IPS-15b (cell line): ENCODE data around the gene CAPN10.
A peak's percentile ranks its signal among the peaks of the same experiment; 100 is the strongest.
"Not testable (repeated sequence)": the region's sequence is repeated elsewhere in the genome, so short reads cannot be mapped to it uniquely, and the experiment has no call there.

ENCODE experiments used
- H3K27me3 ChIP-seq: one replicate; pipeline ENCODE4 v1.6.1; 2013; ENCODE audit warnings: low read length; ENCODE audit not compliant: control insufficient read depth, insufficient read depth
- H3K36me3 ChIP-seq: one replicate; pipeline ENCODE4 v1.6.1; 2013; ENCODE audit warnings: low read length; ENCODE audit not compliant: control insufficient read depth, insufficient read depth
- H3K4me1 ChIP-seq: one replicate; pipeline ENCODE4 v1.6.1; 2013; ENCODE audit warnings: mild to moderate bottlenecking, low read length; ENCODE audit not compliant: control insufficient read depth, insufficient read depth
- H3K4me3 ChIP-seq: one replicate; pipeline ENCODE4 v1.5.1; 2013; ENCODE audit warnings: low read depth, low read length
- H3K9ac ChIP-seq: one replicate; pipeline ENCODE4 v1.6.1; 2013; ENCODE audit warnings: low read depth, mild to moderate bottlenecking, low read length
- H3K9me3 ChIP-seq: one replicate; pipeline ENCODE4 v1.6.1; 2013; ENCODE audit warnings: mild to moderate bottlenecking, low read length; ENCODE audit not compliant: control insufficient read depth, insufficient read depth

The CAPN10 gene

GRCh38 chr2:240557101-240557751 is 29.3 kb upstream of the CAPN10 start:
- Histone ChIP-seq H3K4me1 (no peaks in the 10 kb centered on the region), H3K36me3 (no peaks in the 10 kb centered on the region), H3K9me3 (no peaks in the 10 kb centered on the region), H3K4me3 (peak overlapping the region; percentile 37), H3K9ac (no peak overlapping the region), H3K27me3 (peaks cover 26% of the 10 kb centered on the region)

- Histone ChIP-seq H3K4me1 (no peaks in the 10 kb centered on the region), H3K9me3 (no peaks in the 10 kb centered on the region), H3K36me3 (no peaks in the 10 kb centered on the region), H3K9ac (no peak within 1 kb of the TSS), H3K27me3 (peaks cover 26% of the 10 kb centered on the region), H3K4me3 (peak within 1 kb of the TSS; percentile 37)
Measured at GRCh38 chr2:240557808-240558207, 28.7 kb upstream of the CAPN10 start, which contains the start of gene ANKMY1. TSS of gene ANKMY1 (minus strand) at chr2:240557988. CDS start at chr2:240557335, 653 bp downstream.

- Histone ChIP-seq H3K27me3 (peaks cover 26% of the 10 kb centered on the region), H3K9ac (no peak overlapping the region), H3K4me3 (peak overlapping the region; percentile 37), H3K4me1 (no peaks in the 10 kb centered on the region), H3K36me3 (no peaks in the 10 kb centered on the region), H3K9me3 (no peaks in the 10 kb centered on the region)
Measured at GRCh38 chr2:240558236-240558761, 28.2 kb upstream of the CAPN10 start.

- Histone ChIP-seq H3K4me1 (no peaks in the 10 kb centered on the region), H3K9ac (no peak overlapping the region), H3K36me3 (no peaks in the 10 kb centered on the region), H3K4me3 (peak overlapping the region; percentile 10), H3K27me3 (peaks cover 26% of the 10 kb centered on the region), H3K9me3 (no peaks in the 10 kb centered on the region)
Measured at GRCh38 chr2:240559286-240559685, 27.2 kb upstream of the CAPN10 start.

- Histone ChIP-seq H3K27me3 (peaks cover 26% of the 10 kb centered on the region), H3K9ac (peak within 1 kb of the TSS; percentile 54), H3K9me3 (no peaks in the 10 kb centered on the region), H3K36me3 (no peaks in the 10 kb centered on the region), H3K4me1 (no peaks in the 10 kb centered on the region), H3K4me3 (peak within 1 kb of the TSS; percentile 67)
Measured at GRCh38 chr2:240560084-240560479, 26.5 kb upstream of the CAPN10 start, which contains the start of gene DUSP28. TSS of gene DUSP28 (plus strand) at chr2:240560357. CDS start at chr2:240560685, 328 bp downstream.

GRCh38 chr2:240560480-240561324 is 25.8 kb upstream of the CAPN10 start:
- Histone ChIP-seq H3K36me3 (no peaks in the 10 kb centered on the region), H3K9me3 (no peaks in the 10 kb centered on the region), H3K9ac (peak overlapping the region; percentile 54), H3K4me1 (no peaks in the 10 kb centered on the region), H3K4me3 (peak overlapping the region; percentile 67), H3K27me3 (peaks cover 26% of the 10 kb centered on the region)

- peaks cover 22% of the 10 kb centered on the region for H3K27me3 ChIP-seq
- peak overlapping the region; percentile 54 for H3K9ac ChIP-seq
- peak overlapping the region; percentile 67 for H3K4me3 ChIP-seq
- H3K4me1 ChIP-seq, result peaks cover 4% of the 10 kb centered on the region
- no peaks in the 10 kb centered on the region for H3K36me3 ChIP-seq
- no peaks in the 10 kb centered on the region for H3K9me3 ChIP-seq
Measured at GRCh38 chr2:240561325-240561971, 25.1 kb upstream of the CAPN10 start.

GRCh38 chr2:240563231-240563630 is 23.3 kb upstream of the CAPN10 start:
- not testable (repeated sequence) for H3K36me3 ChIP-seq, H3K4me3 ChIP-seq, H3K9me3 ChIP-seq, H3K9ac ChIP-seq, H3K4me1 ChIP-seq
- H3K27me3 ChIP-seq, result peaks cover 32% of the 10 kb centered on the region

GRCh38 chr2:240563951-240564560 is 22.5 kb upstream of the CAPN10 start:
- peaks cover 9% of the 10 kb centered on the region for H3K4me1 ChIP-seq
- H3K9me3 ChIP-seq, result no peaks in the 10 kb centered on the region
- H3K9ac ChIP-seq, result no peak overlapping the region
- peaks cover 24% of the 10 kb centered on the region for H3K27me3 ChIP-seq
- no peaks in the 10 kb centered on the region for H3K36me3 ChIP-seq
- H3K4me3 ChIP-seq, result no peak overlapping the region

- Histone ChIP-seq H3K9me3 (no peaks in the 10 kb centered on the region), H3K9ac (no peak overlapping the region), H3K4me1 (peaks cover 9% of the 10 kb centered on the region), H3K4me3 (no peak overlapping the region), H3K27me3 (peaks cover 24% of the 10 kb centered on the region), H3K36me3 (no peaks in the 10 kb centered on the region)
Measured at GRCh38 chr2:240564561-240565332, 21.8 kb upstream of the CAPN10 start.
